Measurements from ENCODE around the gene GAPDH.

DNA sequence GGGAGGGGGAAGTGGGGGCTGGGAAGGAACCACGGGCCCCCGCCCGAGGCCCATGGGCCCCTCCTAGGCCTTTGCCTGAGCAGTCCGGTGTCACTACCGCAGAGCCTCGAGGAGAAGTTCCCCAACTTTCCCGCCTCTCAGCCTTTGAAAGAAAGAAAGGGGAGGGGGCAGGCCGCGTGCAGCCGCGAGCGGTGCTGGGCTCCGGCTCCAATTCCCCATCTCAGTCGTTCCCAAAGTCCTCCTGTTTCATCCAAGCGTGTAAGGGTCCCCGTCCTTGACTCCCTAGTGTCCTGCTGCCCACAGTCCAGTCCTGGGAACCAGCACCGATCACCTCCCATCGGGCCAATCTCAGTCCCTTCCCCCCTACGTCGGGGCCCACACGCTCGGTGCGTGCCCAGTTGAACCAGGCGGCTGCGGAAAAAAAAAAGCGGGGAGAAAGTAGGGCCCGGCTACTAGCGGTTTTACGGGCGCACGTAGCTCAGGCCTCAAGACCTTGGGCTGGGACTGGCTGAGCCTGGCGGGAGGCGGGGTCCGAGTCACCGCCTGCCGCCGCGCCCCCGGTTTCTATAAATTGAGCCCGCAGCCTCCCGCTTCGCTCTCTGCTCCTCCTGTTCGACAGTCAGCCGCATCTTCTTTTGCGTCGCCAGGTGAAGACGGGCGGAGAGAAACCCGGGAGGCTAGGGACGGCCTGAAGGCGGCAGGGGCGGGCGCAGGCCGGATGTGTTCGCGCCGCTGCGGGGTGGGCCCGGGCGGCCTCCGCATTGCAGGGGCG, at the start of gene GAPDH:
- TF ChIP-seq, protein P1, sequence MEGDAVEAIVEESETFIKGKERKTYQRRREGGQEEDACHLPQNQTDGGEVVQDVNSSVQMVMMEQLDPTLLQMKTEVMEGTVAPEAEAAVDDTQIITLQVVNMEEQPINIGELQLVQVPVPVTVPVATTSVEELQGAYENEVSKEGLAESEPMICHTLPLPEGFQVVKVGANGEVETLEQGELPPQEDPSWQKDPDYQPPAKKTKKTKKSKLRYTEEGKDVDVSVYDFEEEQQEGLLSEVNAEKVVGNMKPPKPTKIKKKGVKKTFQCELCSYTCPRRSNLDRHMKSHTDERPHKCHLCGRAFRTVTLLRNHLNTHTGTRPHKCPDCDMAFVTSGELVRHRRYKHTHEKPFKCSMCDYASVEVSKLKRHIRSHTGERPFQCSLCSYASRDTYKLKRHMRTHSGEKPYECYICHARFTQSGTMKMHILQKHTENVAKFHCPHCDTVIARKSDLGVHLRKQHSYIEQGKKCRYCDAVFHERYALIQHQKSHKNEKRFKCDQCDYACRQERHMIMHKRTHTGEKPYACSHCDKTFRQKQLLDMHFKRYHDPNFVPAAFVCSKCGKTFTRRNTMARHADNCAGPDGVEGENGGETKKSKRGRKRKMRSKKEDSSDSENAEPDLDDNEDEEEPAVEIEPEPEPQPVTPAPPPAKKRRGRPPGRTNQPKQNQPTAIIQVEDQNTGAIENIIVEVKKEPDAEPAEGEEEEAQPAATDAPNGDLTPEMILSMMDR (IDR thresholded peaks at IDR 0.05): no peak
- TF ChIP-seq POLR2A (IDR thresholded peaks at IDR 0.05): peak; percentile 87 to 97 (median 97)

Measured in body of pancreas (tissue), 4 donors.